Heart left ventricle (tissue), 13 donors: ENCODE measurements around the gene SSPN.

Experiments
- CTCF ChIP-seq, 12 donors: fragments of 200-600 bp; sonication (generic) in 4 of 12; IDR thresholded peaks; one replicate each; pipeline versions ENCODE4 v1.5.0 to v1.8.0; 2018 to 2022; ENCODE audit warnings: antibody characterized with exemption in 12 of 12, mild to moderate bottlenecking in 5 of 12
- POLR2A ChIP-seq, 2 donors: fragments of 450-650 bp; IDR thresholded peaks; one replicate each; pipeline ENCODE4 v1.6.1; 2017; ENCODE audit warnings: antibody characterized with exemption in 2 of 2, mild to moderate bottlenecking in 2 of 2, moderate library complexity in 2 of 2
- donor health status: ischemic (EF 13 %, LVEDD 7.1; RV severe dilation, severe dysfunction).
- donor health status: DM: no; HTN: yes; CAD: no.
- donor health status: DM: no; HTN: no; CAD: no.
- donor health status: ischemic (EF 25% LVEDD 6.9; RV normal size, moderate dysfunction).
- donor health status: ischemic (EF 25% LVEDD 5.7; RV mildly dilated, moderate dysfunction).
- donor health status: ischemic (EF 35%, LVEDD 5.7; RV mildly dilated, moderate dysfunction).
- donor health status: nonischemic (EF 11% LVEDD 7.7; RV severe dilation, severe dysfunction).
- donor health status: DM: yes; HTN: yes; CAD: no.
- donor health status: PGD.
- donor health status: ischemic (EF 29% LVEDD 5.4; RV normal size, mild dysfunction).
- donor health status: nonischemic (EF 23%, LVEDD 6.1; RV moderate dilation, normal function).

GRCh38 chr12:26164118-26164517, 31.3 kb upstream of the SSPN start:
- TF ChIP-seq CTCF (IDR thresholded peaks at IDR 0.05), result no peak
- no peak for TF ChIP-seq POLR2A (IDR thresholded peaks at IDR 0.05)
